Trophoblast cell (in vitro differentiated cells and primary cell): Measurements from ENCODE around the gene PLEKHO1.
"Not testable (repeated sequence)": the region's sequence is repeated elsewhere in the genome, so short reads cannot be mapped to it uniquely, and the experiment has no call there.

Experiments used
- DNase-seq, 2 donors: peaks; one replicate each; pipeline ENCODE4 v3.0.0-alpha.2; 2016
- H2AFZ ChIP-seq: 2 replicates; pipeline ENCODE4 v1.6.1; 2013; ENCODE audit warnings: low read length, moderate library complexity, mild to moderate bottlenecking; ENCODE audit not compliant: insufficient read depth, poor library complexity
- H2AK5ac ChIP-seq: 2 replicates; pipeline ENCODE4 v1.6.1; 2013; ENCODE audit warnings: mild to moderate bottlenecking, low read length
- H2BK120ac ChIP-seq: 2 replicates; pipeline ENCODE4 v1.6.1; 2013; ENCODE audit warnings: low read length, mild to moderate bottlenecking, moderate library complexity; ENCODE audit not compliant: insufficient read depth, poor library complexity
- H2BK12ac ChIP-seq: 2 replicates; pipeline ENCODE4 v1.6.1; 2013; ENCODE audit warnings: mild to moderate bottlenecking, low read length, moderate library complexity
- H2BK5ac ChIP-seq: 2 replicates; pipeline ENCODE4 v1.6.1; 2013; ENCODE audit warnings: low read length, low read depth, moderate library complexity, mild to moderate bottlenecking; ENCODE audit not compliant: poor library complexity
- H3K14ac ChIP-seq: 2 replicates; pipeline ENCODE4 v1.6.1; 2013; ENCODE audit warnings: mild to moderate bottlenecking, low read length
- H3K18ac ChIP-seq: 2 replicates; pipeline ENCODE4 v1.6.1; 2013; ENCODE audit warnings: mild to moderate bottlenecking, low read length
- H3K23ac ChIP-seq: 2 replicates; pipeline ENCODE4 v1.6.1; 2013; ENCODE audit warnings: low read length
- H3K27ac ChIP-seq: 2 replicates; pipeline ENCODE4 v1.5.1; 2013; ENCODE audit warnings: low read depth, mild to moderate bottlenecking, inconsistent platforms, low read length, moderate library complexity
- H3K27me3 ChIP-seq: 2 replicates; pipeline ENCODE4 v1.6.1; 2013; ENCODE audit warnings: inconsistent platforms, mild to moderate bottlenecking, low read length, moderate library complexity; ENCODE audit not compliant: insufficient read depth
- H3K36me3 ChIP-seq, 2 experiments: 1 replicate in 1 of 2; 2 replicates in 1 of 2; pipeline ENCODE4 v1.6.1; 2013; ENCODE audit warnings: low read length in 2 of 2, mild to moderate bottlenecking in 2 of 2, moderate library complexity in 1 of 2; ENCODE audit not compliant: insufficient read depth in 2 of 2, control insufficient read depth in 1 of 2
- H3K4ac ChIP-seq: 2 replicates; pipeline ENCODE4 v1.6.1; 2013; ENCODE audit warnings: low read depth, mild to moderate bottlenecking, low read length, moderate library complexity
- H3K4me1 ChIP-seq, 2 experiments: 1 replicate in 1 of 2; 2 replicates in 1 of 2; pipeline ENCODE4 v1.6.1; 2013; ENCODE audit warnings: low read length in 2 of 2, mild to moderate bottlenecking in 2 of 2, moderate library complexity in 1 of 2; ENCODE audit not compliant: insufficient read depth in 2 of 2, control insufficient read depth in 1 of 2
- H3K4me2 ChIP-seq: 2 replicates; pipeline ENCODE4 v1.6.1; 2013; ENCODE audit warnings: inconsistent platforms, mild to moderate bottlenecking, low read length, moderate library complexity
- H3K4me3 ChIP-seq: 2 replicates; pipeline ENCODE4 v1.5.1; 2013; ENCODE audit warnings: mild to moderate bottlenecking, low read depth, low read length, inconsistent platforms
- H3K79me1 ChIP-seq: one replicate; pipeline ENCODE4 v1.6.1; 2013; ENCODE audit warnings: low read length
- H3K79me2 ChIP-seq: 2 replicates; pipeline ENCODE4 v1.6.1; 2013; ENCODE audit warnings: low read length, mild to moderate bottlenecking; ENCODE audit not compliant: control insufficient read depth, insufficient read depth, poor library complexity
- H3K9ac ChIP-seq: 2 replicates; pipeline ENCODE4 v1.6.1; 2013; ENCODE audit warnings: mild to moderate bottlenecking, low read length
- H3K9me3 ChIP-seq: 2 replicates; pipeline ENCODE4 v1.6.1; 2013; ENCODE audit warnings: low read depth, mild to moderate bottlenecking, control low read depth, inconsistent platforms, low read length; ENCODE audit not compliant: insufficient read depth
- H4K12ac ChIP-seq: 2 replicates; pipeline ENCODE4 v1.6.1; 2013; ENCODE audit warnings: low read depth, mild to moderate bottlenecking, low read length, moderate library complexity
- H4K8ac ChIP-seq: 2 replicates; pipeline ENCODE4 v1.6.1; 2013; ENCODE audit warnings: low read depth, mild to moderate bottlenecking, low read length, moderate library complexity
- H4K91ac ChIP-seq: one replicate; pipeline ENCODE4 v1.6.1; 2013; ENCODE audit warnings: low read depth, mild to moderate bottlenecking, low read length, moderate library complexity
- WGBS: extraction: QIAGEN DNeasy Blood & Tissue Kit; methylation state at CpG from one replicate; pipeline ENCODE4 v1.1.7; 2013; ENCODE audit warnings: missing lambda C conversion rate; ENCODE audit not compliant: insufficient read length, insufficient coverage; ENCODE audit errors: extremely low coverage; 5-methylcytosine and 5-hydroxymethylcytosine counted together

The PLEKHO1 gene

GRCh38 chr1:150208460-150208859 is 58.7 kb downstream of the PLEKHO1 start:
- not testable (repeated sequence) for H3K79me2 ChIP-seq, H2AFZ ChIP-seq, H3K36me3 ChIP-seq, H3K27ac ChIP-seq, H3K23ac ChIP-seq, H3K4me2 ChIP-seq, H3K9ac ChIP-seq, H4K8ac ChIP-seq, H4K12ac ChIP-seq, H3K9me3 ChIP-seq, H3K4me3 ChIP-seq, H2BK12ac ChIP-seq, H3K4ac ChIP-seq, H3K4me1 ChIP-seq, H3K27me3 ChIP-seq, H2AK5ac ChIP-seq, H3K79me1 ChIP-seq, H3K14ac ChIP-seq, H2BK120ac ChIP-seq, H4K91ac ChIP-seq, H2BK5ac ChIP-seq, H3K18ac ChIP-seq, DNase-seq
- no CpG with 5 or more reads among the region's 6 CpGs for WGBS
